Dedifferentiated amniotic fluid mesenchymal stem cell (primary cell): Measurements from ENCODE around the gene CCR3.

Experiments used
- DNase-seq: peaks from one replicate; pipeline ENCODE4 v3.0.0-alpha.2; 2016; ENCODE audit errors: extremely low spot score

CCR3 gene

DNA sequence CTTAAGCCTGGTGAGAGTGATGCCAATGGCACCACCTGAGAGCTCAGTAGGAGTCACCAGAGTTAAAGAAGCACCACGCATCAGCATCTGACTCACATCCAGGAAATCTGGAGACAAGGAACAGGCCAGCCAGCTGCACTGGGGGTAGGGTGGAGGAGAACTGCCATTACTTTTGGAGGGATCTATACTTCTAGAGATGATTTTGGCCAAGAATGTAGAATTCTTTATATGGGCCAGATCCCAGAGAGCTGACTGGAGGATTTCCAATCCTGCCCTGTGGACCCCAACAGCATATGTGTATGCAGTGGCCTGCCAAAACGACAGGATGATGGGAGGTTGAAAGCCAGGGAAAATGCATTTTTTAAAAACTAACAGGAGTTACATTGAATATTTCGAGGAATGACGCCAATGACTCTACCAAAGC is 29.8 kb downstream of the CCR3 start:
- DNase-seq, result no peak

DNA sequence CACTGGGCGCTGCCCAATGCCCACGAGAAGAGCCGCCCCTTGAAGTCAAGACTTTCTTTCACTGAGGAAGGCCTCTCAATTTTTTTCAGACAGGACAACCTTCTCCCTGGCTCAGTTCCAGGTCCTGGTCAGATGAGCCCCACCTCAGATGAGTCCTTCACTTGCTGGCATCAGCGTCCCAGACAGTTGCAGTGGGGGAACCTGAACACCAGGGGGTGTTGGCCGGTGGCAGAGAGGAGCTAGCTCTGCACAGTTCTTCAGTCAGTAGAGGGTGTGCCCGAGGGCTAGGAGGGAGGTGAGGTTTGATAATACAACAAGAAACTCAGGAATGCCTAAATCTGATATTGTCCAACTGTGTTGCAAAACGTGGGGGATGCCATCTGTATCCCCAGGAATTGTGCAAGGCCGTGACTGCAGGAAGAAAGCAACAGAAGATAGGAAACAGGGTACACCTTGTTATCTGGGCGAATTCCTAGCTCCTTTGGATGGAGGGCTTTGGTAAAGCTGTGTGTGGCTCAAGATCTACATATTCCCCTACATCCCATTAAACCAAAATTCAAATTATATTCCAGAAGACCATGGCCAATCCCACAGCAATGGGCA is 34.3 kb downstream of the CCR3 start:
- no peak for DNase-seq

DNA sequence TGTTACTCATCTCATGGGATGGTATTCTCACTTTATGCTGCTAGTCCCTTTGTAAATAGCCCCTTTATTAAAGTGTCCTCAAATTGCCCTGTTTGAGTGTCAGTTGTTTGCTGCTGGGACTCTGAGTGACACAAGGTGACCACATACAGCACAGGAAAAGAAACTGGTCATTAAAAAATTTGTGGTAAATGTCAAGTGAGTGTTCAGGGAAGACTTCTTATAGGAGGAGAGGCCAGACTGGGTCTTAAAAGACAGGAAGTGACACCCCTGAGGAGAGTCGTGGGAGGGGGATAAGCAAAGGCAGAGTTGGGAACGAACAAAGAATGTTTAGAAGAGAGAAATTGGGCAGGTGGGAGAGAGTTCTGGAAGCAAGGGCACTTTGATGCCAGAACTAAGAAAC is 35.2 kb downstream of the CCR3 start:
- no peak for DNase-seq

DNA sequence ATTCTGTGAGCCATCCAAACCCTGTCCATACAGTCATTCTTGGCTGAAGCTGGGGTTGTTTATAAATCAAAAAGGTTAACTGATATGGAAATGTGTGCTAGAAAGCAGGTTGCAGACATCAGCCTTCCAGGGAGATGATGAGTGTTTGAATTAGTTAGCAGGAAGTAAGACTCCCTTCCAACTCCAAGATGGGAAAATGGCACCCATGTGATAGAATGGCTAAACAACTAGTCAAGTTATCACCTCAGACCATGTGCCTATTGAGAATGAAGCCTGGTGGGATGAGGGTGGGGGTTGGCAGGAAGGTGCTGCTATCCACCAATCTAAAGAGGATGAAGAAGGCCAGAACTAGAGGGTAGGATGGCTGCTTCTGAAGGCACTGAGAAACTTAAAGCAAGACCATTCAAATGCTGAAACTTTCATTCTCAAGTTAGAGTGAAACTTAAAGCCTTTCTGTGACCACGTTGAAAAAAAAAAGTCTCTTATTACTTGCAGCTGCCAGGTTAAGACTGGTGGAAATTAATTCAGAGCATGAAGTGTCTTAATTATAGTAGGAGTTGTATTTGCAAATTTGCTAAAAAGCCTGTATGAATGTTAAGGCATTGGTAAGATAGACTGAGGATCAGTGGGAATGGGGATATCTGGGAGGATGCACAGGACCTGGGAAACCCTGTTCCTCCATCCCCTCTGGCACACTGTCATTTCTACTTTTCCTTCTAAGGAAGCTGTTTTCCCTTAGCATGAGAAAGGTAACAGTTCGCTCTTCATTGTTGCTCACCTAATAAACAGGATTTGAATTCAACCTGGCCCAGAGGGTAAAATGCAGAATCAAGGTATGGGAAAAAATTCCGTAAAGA is 36.8 kb downstream of the CCR3 start:
- no peak for DNase-seq

DNA sequence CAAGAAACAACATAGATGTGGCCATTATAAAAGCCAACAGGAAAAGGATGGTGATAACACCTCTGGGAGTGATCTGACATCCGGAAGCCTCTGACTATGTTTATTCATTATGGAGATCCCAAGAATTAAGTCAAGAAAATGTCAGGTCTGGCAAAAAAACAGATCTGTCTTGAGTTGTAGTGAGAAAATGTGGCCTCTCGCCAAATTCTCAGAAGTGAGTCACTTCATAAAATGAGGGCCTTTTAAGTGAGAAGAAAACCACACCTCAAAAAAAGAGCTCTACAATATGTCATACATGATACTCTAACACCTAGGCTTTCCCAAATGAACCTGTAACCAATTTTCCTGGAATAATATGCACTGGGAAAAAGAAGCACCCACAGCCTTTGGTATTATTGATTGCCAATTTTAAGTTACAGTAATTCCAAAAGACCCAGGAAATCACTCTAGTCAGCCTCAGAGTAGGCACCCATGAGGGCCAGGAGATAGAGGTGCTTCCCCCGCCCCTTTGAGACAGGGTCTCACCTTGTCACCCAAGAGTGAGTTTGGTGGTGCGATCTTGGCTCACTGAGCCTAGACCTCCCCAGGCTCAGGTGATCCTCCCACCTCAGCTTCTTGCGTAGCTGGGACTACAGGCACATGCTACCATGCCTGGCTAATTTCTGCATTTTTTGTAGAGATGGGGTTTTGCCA is 38.0 kb downstream of the CCR3 start:
- DNase-seq, result no peak

DNA sequence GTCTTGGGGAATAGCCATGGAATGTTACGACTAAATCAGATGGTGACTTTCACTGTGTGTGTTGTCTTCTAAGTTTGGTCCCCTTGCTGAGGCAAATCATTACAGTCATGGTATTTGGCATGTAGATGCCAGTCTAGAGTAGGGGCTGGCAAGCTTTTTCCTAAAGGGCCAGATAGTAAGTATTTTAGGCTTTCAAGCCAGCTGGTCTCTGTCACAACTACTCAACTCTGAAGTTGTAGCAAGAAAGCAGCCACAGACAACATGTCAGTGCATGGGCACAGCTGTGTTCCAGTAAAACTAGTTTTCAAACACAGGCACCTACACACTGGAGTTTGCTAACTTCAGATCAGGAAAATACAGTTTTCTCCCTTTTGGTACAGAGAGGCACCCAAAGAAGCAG is 39.3 kb downstream of the CCR3 start:
- DNase-seq, result no peak

DNA sequence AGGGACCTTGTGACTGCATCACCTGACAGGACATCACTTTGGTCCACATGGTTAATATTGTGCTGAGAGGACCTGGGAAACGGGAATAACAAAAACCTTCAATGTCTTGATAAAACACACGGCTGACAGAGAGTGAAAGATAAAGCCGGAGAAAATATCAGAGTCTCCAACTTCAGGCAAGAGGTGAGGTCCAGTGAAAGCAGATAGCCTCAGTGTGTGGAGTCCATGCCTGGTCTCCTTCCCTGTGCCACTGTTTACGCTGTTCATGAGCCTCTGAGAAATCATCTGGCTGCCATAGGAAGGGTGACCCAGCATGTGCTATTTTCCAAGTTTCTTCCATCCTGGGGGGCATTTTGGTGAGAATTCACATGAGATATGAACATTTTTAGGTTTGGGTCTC is 39.8 kb downstream of the CCR3 start:
- DNase-seq, result no peak

DNA sequence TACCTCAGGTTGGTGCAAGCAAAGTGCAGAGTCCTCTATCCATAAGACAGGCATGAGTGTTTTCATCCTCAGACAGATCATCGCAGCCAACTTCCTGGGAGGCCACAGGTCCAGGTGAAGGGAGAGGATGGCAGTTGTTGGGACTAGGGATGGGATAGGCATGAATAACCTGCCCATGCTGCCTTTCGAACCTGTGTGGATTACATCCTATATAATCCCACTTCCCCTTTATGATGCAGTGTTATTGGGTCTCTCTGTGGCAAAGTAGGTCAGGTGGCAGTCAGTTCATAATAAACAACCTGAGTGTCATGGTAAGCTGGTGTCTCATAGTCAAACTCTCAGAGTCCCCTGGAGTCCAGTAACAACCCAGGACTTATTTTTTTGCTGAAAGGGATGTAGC is 40.4 kb downstream of the CCR3 start:
- DNase-seq, result no peak

DNA sequence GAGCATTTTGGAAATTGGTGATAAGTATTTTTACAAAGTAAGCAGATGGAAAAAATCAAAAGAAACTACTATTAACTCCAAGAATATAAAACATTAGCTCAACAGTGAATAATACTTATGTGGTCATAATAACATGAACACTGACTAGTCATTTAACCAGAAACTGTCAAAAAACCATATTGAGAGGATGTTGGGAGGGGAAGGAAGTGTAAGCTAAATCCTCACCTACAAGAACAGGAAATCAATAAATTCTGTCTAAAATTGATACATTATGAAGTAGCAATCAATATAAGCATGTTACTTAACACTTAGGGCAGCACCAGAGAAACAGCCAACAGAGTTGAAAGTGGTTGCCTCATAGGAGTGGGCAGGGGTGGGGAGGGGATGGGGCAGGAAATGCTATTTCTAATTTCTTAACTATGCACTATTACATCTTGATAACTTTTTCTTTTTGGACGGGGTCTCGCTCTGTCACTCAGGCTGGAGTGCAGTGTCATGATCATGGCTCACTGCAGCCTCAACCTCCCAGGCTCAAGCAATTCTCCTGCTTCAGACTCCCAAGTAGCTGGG is 41.7 kb downstream of the CCR3 start:
- DNase-seq, result no peak

DNA sequence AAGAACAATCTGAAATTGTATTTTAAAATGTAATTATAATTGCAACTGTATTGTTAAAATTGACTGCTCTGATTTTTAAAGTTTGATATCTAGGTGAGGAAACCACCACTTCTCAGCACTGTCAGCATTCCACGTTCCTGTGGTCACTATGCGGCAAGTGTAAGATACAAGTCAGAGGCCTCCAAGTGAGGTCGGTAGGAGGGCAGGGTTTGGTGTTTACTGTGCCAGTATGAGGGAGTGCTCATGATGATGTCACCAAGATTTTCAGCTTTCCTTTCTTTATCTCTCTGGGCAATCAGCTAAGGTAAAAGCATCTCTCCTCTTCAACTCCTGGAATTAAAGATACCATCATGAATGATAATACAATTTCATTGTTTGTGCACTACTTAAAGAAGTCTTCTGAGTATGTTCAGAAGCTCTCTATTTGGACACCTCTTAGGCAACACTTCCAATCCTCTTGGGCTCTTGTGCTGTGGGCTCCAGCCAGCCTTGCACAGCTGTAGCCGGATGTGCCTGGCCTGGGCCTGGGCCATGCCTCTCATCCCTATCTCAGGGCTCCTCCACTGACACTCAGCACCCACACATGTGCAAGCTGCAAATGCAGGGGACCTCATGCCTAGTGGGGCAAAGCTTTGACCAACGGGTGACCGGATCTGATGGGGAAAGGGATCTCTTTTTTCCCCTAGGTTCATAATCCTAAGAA is 42.9 kb downstream of the CCR3 start:
- no peak for DNase-seq

DNA sequence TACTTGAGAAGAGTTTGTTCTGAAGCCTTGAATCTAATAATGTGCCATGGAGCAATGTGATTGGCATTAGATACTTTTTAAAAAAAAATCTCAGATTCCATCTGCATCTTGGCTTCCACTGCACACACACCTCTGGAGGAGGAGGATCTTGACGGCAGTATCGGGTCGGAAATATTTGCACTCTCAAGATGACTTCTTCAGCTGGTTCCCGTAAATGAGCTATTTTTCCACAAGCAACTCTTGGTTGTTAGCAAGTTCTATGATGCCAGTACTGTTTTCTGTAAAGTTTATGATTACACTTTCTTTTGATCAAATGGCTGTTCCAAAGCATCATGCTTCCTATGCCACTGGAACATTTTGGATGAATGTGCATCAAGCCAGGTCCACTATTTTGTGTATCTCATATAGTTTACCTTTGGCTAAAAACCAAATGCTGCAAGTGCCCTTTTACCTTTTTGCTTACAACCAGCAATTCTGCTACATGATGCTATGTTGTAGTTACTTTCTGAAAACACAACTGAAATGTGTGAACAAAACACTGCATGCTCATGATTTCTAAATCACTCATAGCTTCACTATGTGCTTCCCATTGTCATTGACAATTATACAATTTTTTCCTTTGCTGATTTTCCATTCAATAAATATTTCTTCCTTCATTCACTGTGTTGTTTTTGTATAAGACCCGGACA is 43.8 kb downstream of the CCR3 start:
- DNase-seq, result no peak

DNA sequence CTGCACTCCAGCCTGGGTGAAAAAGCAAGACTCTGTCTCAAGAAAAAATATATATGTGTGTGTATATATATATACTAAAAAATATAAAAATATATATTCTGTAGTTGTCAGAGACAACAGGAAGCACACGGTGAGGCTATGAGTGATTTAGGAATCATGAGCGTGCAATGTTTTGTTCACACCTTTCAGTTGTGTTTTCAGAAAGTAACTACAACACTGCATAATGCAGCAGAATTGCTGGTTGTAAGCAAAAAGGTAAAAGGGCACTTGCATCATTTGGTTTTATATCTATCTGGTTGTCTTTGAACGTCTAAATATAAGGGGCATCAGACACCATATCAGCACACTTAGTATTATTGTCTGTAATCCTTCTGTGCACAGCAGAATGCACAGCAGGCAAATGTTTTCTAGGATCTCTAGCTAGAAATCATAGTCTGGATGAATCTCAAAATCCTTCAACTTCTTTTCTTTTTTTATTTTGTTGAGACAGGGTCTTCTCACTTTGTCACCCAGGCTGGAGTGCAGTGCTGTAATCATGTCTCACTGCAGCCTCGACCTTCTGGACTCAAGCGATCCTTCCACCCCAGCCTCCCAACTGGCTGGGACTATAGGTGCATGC is 44.8 kb downstream of the CCR3 start:
- no peak for DNase-seq

DNA sequence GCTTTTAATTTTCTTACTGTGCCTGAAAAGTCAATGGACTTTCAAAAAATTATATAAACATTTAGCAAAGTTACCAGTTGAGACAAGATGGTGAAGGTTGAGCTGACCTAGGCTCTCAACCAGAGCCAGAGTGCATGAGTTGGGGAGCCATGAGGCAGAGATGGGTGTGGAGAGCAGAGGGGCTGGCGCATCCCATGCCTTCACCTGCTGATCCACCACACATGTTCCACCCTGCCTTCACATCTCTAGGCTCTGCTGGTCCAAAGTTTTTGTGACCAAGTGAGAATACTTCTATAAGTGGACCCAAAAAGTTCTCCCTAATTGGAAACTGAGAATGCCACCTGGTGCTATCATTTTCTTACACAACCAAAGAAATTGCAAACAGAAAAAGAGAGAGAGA is 47.3 kb downstream of the CCR3 start:
- DNase-seq, result no peak

DNA sequence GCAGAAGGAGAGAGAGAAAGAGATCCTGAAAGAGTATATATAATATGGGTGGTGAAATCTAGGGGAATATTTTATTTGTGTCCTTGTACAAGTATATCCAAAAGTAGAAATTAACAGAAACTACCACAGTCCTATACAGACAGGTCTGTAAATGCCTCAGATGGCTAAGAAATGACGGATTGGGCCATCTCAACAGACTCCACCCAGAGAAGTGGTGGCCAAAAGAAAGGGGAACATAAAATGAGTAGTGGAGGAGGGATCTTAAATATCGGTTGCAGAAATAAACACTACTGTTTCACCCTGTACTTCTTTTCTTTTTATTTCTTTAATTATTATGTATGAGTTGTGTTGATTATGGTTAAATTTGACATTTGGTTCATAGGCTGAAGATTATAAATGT is 47.7 kb downstream of the CCR3 start:
- DNase-seq, result no peak

DNA sequence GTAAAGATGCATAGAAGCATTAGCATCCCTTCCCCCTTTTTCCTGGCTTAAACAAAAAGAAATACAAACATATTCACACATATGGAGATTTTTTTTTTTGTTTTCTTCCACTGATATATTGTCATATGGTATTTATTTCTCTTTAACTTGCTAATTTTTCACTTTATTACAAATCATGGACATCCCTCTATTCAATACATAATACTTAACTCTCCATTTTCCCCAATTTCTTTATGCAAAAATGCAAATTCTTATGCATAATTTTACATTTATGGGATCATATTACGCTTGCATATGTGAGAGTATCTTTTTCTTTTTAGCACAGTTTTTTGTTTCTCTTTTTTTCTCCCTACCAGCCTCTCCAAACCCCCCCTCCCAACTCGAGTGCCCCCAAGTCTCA is 48.8 kb downstream of the CCR3 start:
- no peak for DNase-seq

DNA sequence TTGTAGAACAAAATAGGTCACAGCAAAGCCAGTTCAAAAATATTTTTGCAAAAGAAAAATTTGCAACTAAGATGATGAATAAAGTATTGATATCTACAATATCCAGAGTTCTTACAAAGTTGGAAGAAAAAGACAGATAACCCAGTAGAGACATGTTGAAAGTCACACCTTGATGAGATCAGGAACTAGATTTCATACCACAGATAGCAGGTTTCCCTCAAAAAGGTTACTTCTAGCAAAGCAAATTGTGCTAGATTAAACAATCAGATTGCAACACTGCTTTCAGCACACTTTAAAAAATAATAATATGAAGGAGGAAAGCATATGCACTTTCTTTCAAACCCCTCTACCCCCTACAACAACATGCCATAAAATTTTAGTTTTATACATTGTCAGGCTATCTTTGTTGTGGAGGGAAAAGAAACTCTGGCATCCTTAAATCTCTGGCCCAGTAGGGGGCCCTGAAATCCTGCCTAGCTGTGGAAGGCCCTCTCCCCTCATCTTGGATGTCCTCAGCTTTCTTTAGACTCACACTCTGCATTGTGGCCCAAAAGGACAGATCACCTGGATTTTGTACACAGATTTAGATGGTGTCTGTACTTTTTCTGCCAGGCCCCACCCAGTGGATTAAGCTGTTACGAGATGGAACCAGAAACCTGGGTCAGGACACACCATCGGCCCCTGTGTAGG is 50.9 kb downstream of the CCR3 start:
- no peak for DNase-seq

DNA sequence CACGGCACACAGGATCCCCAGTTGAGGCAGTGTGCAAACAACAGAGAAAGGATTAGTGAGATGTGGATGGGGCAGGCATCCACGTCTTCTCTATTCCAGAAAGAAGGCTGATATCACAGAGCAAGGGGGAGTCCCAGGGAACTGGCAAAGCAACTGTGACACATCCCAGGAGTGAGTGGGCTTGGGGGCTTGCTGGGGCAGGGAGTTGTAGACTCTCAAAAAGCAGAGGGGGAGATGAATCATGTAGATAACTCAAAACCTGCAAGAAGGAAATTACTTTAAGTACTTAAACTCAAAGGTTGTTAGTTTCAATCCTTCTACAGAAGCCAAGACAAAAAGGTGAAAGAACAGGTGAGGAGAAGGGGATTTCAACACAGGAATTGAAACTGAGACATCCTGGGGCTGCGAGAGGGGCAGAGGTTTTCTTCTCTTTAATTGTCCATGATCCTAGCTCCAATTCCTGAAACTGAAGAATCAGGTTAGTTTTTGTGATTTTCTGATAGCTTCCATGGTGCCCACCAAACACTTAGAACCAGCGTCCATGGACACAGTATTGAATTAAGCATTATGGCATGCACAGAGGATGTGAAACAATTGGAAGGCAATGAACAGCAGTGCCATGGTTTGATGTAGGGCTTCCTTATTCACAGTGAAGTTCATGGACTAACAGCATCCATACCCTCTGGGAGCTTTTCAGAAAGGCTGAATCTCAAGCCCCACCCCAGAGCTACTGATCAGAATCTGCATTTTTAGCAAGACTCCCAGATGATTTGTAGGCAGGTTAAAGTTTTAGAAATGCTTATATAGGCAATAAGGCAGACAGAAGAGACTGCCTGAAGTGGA is 52.0 kb downstream of the CCR3 start:
- DNase-seq, result no peak

DNA sequence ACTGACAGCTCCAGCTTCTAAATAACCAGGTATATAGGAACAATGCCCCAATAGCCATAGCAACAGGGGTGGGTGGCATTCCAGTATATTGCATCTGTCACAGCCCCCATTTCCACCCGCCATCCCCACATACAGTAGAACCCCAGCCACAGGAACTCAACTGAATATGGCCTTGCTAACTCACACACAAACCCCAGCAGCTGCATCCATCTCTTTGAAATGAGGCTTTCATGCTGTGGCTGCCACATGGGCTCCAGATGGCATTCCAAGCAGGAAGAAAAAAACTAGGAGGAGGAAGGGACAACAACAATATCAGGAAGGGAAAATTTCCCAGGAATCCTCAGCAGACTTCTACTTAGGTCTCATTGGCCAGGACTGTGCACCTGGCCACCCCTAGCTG is 54.6 kb downstream of the CCR3 start:
- DNase-seq, result no peak

DNA sequence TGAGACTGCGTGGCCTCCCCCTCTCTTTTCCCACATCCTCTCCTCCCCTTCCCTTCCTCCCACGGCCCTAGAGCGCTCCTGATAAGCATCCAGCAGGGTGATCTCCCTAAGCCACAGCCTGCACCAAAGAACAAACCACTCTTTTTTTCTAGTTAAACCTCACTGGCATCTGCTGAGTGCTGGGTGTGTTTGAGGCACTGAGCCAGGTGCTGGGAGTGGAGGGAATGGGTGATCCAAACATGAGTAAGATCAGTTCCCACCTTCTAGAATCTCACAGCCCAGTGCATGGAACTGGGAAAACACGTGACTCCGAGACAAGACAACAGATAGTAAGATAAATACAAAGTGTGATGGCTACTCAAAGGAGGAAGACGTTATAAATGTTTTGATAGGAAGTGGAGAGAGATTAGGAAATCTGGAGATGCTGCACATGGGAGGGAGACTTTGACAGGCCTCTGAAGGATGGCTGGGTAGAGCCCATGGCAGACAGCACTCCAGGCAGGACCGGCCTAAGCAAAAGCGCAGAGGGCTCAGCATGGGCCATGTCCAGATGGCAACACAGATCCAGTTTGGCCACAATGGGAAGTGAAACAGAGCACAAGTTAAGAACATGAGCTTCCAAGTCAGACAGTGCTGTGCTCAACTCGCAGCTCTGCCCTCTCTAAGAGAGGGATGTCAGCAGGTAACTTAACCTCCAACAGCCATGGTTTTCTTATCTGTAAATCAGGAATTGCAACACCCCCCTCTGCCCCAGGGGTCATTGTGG is 55.6 kb downstream of the CCR3 start:
- DNase-seq, result no peak
